ENCODE data around the gene ACVRL1.

- no peak for TF ChIP-seq CTCF (IDR thresholded peaks at IDR 0.05)
- TF ChIP-seq POLR2AphosphoS5 (IDR thresholded peaks at IDR 0.05) = no peak
- TF ChIP-seq EP300 (IDR thresholded peaks at IDR 0.05) = no peak
- TF ChIP-seq POLR2A (IDR thresholded peaks at IDR 0.05) = no peak
Measured at GRCh38 chr12:51971679-51972421, 64.5 kb downstream of the ACVRL1 start.
